Midbrain (tissue), 1 donor: Measurements from ENCODE around the gene C11orf24.

Source experiments
- DNase-seq: peaks from one replicate; lab custom pipeline; 2025; lab: John Stamatoyannopoulos, UW

The C11orf24 gene

DNA sequence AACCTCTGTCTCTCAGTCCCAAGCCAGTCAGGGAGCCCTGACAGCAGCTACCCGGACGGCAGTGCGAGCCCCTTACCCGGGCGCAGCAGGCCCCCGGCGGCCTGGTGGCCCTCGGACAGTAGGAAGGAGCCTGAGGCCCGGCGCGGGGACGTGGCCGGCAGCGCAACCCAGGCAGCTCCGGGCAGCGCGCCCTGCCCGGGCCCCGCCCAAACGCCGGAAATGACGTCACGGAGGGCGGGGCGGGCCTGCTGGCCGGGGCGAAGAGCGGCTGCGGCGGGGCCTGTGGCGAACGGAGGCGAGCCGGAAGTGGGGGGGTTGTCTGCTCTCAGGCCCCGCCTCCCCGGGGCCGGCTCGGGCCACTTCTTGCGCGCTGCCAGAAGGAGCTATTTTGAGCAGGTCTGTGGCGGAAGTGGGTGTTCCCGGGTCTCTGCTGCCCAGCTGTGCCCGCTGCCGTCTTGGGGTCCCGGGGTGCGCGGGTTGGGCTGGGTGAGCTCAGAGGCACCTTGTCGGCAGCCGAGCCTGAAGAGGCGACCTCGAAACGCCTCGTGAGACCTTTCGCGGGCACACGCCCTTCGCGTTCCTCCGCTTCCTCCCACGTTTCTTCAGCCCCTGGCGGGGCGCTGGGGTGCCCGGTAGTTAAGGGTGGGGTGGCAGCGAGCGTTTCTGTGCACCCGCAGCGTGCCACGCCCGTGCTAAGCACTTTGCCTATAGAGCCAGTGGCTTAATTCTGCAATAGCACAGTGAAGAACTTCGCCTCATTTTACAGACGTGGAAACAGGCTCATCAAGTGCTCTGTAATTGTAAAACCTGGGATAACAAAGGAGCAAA lies at the start of gene C11orf24:
Gene C11orf24 (minus strand): TSS at position 193 of the 828 bp plus-strand sequence. CDS start 8,206 bp downstream, outside the sequence.
- DNase-seq = peak; percentile 98

DNA sequence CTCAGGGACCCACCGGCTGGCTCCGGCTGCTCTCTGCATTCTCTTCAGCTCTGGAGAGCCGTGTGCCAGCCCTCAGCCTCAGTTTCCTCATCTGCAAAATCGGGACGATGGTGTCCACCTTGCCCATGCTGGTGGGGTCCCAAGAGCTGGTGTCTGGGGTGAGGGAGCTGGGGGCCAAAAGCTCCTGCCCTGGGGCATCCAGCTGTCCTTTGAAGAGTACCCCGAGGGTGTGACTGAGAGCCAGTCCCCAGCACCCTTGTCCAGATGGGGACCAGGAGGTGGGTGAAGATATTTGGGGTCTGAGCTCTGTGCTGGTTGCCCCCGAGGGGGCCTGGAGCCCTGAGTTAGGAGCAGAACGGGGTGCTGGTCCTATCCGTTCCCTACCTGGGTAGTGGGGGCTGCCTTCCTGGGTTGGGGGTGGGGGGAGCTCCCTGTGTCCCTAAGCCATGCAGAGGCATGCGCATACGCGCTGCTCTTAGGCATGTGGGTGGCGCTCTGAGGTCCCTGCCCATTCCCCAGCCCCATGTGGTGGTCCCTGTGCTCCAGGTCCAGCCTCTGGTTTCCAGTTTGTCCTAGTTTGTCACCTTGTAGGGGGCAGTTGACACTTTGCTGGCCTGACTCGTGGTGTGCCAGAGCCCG lies 45.5 kb upstream of the C11orf24 start:
- no peak for DNase-seq

GRCh38 chr11:68315171-68315920 lies 43.6 kb upstream of the C11orf24 start:
- no peak for DNase-seq

DNA sequence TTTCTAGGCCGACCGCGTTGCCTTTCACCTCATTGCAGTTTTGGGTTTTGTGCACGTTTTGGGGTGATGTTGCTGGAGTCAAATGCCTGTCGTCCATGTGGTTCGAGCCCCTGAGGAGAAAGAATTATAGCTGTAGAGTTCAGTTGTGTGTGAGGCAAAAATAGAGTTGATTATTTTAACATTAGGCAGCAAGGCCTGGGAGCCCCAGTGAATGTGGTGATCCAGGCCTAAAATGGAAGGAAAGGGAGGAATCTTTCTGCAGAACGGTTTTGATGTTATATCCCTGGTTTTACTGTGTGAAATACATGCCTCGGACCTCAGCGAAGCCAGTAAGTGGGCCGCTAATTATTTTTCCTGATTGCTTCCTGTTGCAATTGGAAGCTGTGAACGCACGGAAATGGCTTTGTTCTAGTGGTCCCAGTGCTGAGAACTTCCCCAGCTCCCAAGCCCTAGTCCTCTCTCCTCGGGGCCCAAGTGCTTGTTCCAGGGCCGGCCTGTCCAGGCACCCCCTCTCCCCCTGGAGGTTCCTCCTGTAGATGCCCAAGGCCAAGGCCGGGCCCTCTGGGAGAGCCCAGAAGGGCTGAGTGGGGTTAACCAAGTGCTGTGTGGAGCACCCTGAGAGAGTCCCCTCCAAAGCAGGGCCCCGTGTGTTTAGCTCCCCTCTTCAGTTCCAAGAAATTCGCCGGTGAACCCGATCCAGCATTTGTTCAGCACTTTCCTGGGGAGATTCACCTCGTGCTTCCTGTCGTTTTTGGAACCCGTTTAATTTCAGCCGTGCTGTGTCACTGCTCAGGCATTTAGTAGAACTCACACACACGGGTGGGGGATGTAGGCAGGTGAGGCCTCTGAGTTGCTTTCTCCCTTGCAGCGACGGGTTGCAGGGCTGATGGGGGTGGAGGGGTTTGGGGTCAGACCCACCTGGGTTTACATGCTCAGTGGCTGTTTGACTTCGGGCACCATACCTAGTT lies 42.7 kb upstream of the C11orf24 start:
- no peak for DNase-seq

DNA sequence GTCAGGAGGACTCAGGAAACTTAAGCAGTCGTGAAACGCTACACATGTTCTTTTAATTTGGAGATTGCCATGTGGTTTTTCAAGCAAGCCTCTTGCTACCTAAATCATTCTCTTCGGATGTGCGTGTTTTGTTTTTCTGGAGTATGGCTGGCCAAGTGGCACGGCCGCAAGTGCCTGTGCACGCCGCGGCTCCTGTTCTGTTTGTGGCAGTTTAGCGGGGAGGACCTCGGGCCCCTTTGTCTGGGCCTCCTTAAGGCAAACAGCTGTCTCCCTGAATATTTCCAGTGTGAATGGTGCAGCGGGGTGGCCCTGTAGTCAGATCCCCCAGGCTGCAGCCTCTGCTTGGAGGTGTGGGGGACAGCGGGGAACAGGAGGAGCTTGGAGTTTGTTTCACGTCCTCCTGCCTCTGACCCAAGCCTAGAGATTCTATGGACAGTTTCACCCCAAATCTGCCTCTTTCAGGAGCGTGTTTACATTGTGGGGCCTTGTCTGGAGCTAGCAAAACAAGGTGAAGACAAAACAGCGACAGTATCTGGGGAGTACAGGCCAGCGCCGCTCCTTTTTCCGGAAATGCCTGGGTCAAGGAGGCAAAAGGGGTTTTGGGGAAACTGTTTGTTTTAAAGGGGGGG lies 41.9 kb upstream of the C11orf24 start:
- no peak for DNase-seq

DNA sequence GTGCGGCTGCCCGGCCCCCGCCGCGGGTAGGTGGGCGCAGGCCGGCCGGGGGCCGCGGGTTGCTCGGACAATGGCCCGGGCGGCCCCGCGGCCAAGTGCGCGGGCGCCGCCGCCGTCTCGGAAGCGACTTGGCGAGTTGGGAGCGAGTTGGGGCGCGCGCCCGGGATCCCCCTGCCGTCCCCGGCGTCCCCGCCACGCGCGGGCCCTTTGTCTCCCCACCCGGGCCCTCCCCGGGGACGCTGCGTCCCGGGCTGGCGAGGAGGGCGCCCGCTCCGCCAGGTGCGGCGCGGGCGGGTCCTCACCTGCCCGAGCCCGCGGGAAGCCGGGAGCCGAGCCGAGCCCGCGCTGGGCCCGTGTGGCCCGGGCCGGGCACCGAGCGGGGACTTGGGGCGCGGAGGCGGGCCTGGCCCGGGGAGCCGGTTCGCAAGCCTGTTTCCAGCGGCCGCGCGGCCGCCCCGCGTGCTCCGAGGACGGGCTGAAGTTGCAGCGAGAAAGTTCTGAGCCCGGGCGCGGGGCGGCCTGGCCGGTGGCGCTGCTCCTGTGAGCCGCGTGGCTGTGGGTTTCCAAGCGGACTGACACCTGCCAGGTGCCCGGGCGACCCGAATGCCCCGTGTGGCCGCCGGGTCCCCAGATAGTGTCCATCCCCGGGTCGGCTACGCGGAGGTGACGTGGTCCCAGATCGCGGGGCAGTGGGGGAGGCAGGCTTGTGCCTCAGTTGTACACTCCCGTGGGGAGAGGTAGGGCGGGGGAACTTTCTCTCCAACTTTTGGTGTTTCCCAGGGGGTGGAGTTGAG lies 41.2 kb upstream of the C11orf24 start:
- no peak for DNase-seq

DNA sequence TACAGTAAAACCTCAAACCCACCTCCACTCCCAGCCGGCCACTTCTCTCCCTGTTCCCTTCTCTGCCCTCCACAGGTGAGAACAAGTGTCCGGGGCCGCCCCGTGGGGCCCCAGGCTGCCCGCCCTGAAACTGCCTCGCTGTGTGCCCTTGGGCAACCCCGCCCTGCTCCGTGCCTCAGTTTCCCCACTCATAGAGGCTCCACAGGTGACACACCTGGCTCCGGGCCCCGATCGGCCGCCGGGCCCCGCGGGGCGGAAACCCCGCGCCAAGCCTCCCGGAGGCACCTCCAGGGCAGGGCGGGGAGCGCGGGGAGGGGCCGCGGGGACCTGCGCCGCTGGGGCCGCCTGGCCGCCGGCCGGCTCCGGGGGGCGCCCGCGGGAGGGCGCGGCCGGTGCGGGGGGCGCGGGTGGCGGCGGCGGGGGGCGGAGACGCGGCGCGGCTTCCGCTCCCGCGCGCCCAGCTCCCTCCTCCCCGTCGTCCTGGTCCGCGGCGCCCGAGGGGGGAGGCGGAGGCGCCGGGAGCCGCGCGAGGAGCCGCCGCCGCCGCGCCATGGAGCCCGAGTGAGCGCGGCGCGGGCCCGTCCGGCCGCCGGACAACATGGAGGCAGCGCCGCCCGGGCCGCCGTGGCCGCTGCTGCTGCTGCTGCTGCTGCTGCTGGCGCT lies 40.5 kb upstream of the C11orf24 start, which contains the start of gene LRP5:
Gene LRP5 (plus strand): TSS at position 475 of the 663 bp plus-strand sequence. CDS start 124 bp downstream, at position 599.
- no peak for DNase-seq

DNA sequence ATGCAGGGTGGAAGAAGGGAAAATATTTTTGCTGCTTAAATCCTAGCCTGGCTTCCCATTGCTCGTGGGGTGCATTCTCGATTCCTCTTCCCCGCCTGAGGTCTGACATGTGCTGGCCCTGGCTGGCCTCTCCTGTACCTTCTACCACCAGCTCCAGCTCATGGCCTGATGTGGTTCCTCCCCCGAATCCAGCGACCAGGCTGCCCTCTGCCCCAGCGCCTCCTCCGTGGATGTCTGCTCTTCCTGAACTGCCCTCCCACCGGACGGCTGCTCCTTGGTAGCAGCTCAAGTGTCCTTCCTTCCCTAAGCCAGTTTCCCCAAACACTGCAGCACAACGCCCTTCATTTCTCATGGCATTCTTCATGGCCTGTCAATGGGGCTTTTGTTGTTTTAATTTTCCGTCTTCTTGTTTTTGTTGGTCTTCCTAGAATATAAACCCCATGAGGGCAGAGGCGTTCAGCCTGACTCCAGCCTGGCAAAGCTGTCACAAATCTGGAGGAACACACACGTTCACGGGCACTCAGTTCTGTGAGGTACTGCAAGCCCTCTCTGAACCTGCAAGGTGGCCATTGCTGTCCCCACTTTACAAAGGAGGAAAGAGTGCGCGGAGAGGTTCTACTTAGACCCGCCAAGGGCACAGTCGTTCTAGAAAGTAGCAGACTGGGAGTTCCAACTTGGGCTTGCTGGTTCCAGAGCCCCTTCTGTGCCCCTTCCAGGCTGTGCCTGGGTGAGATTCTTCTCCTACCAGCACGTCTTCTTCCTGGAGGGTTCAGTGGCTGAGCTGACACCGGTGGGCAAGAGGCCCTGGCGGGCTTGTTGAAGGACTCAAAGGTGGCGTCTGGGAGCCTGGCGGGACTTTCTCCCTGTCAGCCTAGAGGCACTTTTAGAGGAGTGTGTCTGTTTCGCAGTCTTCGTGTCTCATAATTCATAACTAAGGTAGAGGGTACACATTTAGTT lies 39.7 kb upstream of the C11orf24 start:
- no peak for DNase-seq

GRCh38 chr11:68309621-68310185 lies 37.9 kb upstream of the C11orf24 start:
- no peak for DNase-seq

GRCh38 chr11:68308068-68308467 lies 36.3 kb upstream of the C11orf24 start:
- no peak for DNase-seq

- no peak for DNase-seq
These were observed 34.9 kb upstream of the C11orf24 start for GRCh38 chr11:68306636-68307035.

GRCh38 chr11:68303982-68304780 lies 32.4 kb upstream of the C11orf24 start:
- DNase-seq = no peak

GRCh38 chr11:68303083-68303482 lies 31.3 kb upstream of the C11orf24 start:
- no peak for DNase-seq

GRCh38 chr11:68302670-68303069 lies 30.9 kb upstream of the C11orf24 start:
- no peak for DNase-seq

- no peak for DNase-seq
These were observed 30.5 kb upstream of the C11orf24 start for GRCh38 chr11:68302256-68302655.

DNA sequence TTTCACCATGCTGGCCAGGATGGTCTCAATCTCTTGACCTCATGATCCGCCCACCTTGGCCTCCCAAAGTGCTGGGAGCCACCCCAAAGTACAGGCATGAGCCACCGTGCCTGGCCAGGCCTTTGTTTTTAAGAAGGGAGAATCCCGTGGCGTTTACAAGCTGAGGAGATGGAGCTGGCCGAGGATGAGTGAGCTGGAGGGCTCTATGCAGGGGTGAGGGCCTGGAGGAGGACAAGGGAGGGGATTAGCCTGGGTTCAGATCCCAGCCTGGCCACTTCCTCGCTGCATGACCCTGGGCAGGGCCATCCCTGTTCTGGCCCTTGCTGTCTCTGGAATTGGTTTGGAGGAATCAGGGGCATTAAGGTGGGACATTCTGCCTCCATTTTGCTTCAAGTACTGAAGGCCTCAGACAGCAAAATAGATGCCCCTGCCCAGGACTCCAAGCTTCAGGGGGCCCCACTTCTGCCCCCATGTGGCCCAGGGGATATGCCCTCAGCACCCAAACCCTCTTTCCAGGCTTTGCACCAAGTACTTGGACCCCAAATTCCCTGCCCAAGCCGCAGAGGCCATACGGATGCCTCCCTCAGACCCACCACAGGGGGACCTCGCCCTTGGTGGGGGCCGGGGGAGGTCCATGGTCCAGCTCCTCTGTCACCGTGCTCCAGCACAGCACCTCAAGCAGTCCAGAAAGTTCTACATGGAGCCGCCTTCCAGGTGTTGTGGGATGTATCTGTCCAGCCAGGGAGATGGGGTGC lies 28.5 kb upstream of the C11orf24 start:
- no peak for DNase-seq
